CD4-positive, alpha-beta memory T cell (primary cell): ENCODE results near the gene MBTPS1. TPM values are rescaled to one million over a fixed set of nuclear protein-coding genes. Genes with fewer than 3 reads are reported as not detected.

Experiments
- CTCF ChIA-PET: fragments of 350-600 bp; sonication (Branson Sonifier 250); formaldehyde crosslinking; loops from one replicate; lab custom pipeline; 2021; ENCODE audit warnings: inconsistent platforms; ENCODE audit not compliant: partially characterized antibody; lab: Charles Lee
- POLR2A ChIA-PET: fragments of 350-600 bp; sonication (Branson Sonifier 250); formaldehyde crosslinking; loops from one replicate; lab custom pipeline; 2021; ENCODE audit not compliant: partially characterized antibody; lab: Charles Lee
- DNase-seq, 5 donors: peaks; one replicate each; pipeline versions ENCODE4 v3.0.0 to v3.0.0-alpha.2; 2020 to 2022; ENCODE audit warnings: mixed read lengths in 1 of 5
- H3K27ac ChIP-seq: one replicate; pipeline ENCODE4 v1.7.0; 2013; ENCODE audit warnings: low read depth, low read length
- H3K27me3 ChIP-seq: 2 replicates; pipeline ENCODE4 v1.7.0; 2013; ENCODE audit warnings: mild to moderate bottlenecking, low read length, moderate library complexity; ENCODE audit not compliant: insufficient read depth
- H3K36me3 ChIP-seq: 2 replicates; pipeline ENCODE4 v1.7.0; 2013; ENCODE audit warnings: mild to moderate bottlenecking, low read length, moderate library complexity; ENCODE audit not compliant: insufficient read depth
- H3K4me1 ChIP-seq: 2 replicates; pipeline ENCODE4 v1.7.0; 2013; ENCODE audit warnings: mild to moderate bottlenecking, low read length, moderate library complexity; ENCODE audit not compliant: insufficient read depth
- H3K4me3 ChIP-seq, 2 donors: one replicate each; pipeline ENCODE4 v1.7.0; 2013; ENCODE audit warnings: low read length in 2 of 2, mild to moderate bottlenecking in 1 of 2
- H3K9me3 ChIP-seq, 2 donors: one replicate each; pipeline ENCODE4 v1.7.0; 2013; ENCODE audit warnings: low read length in 2 of 2, control low read depth in 1 of 2; ENCODE audit not compliant: control insufficient read depth in 1 of 2
- H3K27ac Mint-ChIP-seq, 7 donors: one replicate each; pipeline ENCODE4 v1.8.0; 2020 to 2021; ENCODE audit warnings: mixed read lengths in 7 of 7, mild to moderate bottlenecking in 6 of 7, inconsistent platforms in 3 of 7, moderate library complexity in 3 of 7
- H3K27me3 Mint-ChIP-seq, 2 donors: one replicate each; pipeline ENCODE4 v1.8.0; 2020 to 2021; ENCODE audit warnings: mixed read lengths in 2 of 2
- H3K36me3 Mint-ChIP-seq, 2 donors: one replicate each; pipeline ENCODE4 v1.8.0; 2020 to 2021; ENCODE audit warnings: mixed read lengths in 2 of 2, inconsistent platforms in 1 of 2, mild to moderate bottlenecking in 1 of 2
- H3K4me1 Mint-ChIP-seq, 4 donors: one replicate each; pipeline ENCODE4 v1.8.0; 2020 to 2021; ENCODE audit warnings: mixed read lengths in 4 of 4, mild to moderate bottlenecking in 1 of 4
- H3K4me3 Mint-ChIP-seq, 8 donors: one replicate each; pipeline ENCODE4 v1.8.0; 2020 to 2021; ENCODE audit warnings: mixed read lengths in 8 of 8, mild to moderate bottlenecking in 7 of 8, moderate library complexity in 6 of 8, inconsistent platforms in 3 of 8
- H3K9me3 Mint-ChIP-seq, 8 donors: one replicate each; pipeline ENCODE4 v1.8.0; 2020 to 2021; ENCODE audit warnings: mixed read lengths in 8 of 8, mild to moderate bottlenecking in 5 of 8, inconsistent platforms in 3 of 8, moderate library complexity in 1 of 8
- intact Hi-C: fragments of 100-400 bp; cut with micrococcal nuclease; formaldehyde crosslinking; loops from one replicate; pipeline ENCODE4 v1.15.1; 2023
- polyA plus RNA-seq, 2 donors: library from polyadenylated mRNA; unstranded; fragments of 300-500 nt; fragmentation: Illumina TruSeq; gene quantifications; one replicate each; pipeline ENCODE4 v1.2.3, GENCODE V29; 2021
- total RNA-seq, 2 experiments: library from RNA; stranded (reverse); gene quantifications; one replicate each; pipeline ENCODE4 v1.2.3, GENCODE V29; 2021

Gene MBTPS1
- total and polyA plus RNA-seq, 4 experiments from 2014 or later: 53.9 to 140 (median 99.1) TPM

DNA sequence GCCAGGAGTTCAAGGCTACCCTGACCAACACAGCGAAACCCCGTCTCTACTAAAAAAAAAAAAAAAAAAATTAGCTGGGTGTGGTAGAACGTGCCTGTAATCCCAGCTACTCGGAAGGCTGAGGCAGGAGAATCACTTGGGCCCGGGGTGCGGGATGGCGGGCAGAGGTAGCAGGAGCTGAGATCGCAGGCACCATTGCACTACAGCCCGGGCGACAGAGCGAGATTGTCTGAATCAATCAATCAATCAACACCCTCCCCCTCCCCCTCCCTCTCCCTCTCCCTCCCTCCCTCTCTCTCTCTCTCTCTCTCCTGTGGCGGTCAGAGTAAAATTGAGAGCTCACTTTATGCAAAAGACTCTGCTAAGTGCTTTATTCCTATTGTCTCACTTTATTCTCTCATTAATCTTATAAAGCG, 27.1 kb upstream of the MBTPS1 start:
- Mint-ChIP-seq H3K27ac (peak overlapping the region in 5 of 7 donors; percentile 89 to 95 (median 91)), H3K27me3 (peaks cover 3% of the 10 kb centered on the region in 2 donors), H3K36me3 (peaks cover 0 to 7% of the 10 kb centered on the region in 2 donors), H3K4me3 (peak overlapping the region; percentile 92 to 98 (median 94)), H3K9me3 (no peaks in the 10 kb centered on the region), H3K4me1 (peaks cover 9 to 30% (median 18%) of the 10 kb centered on the region in 4 donors)
- Histone ChIP-seq H3K27me3 (no peaks in the 10 kb centered on the region), H3K4me3 (peak overlapping the region; percentile 61 to 78), H3K4me1 (peaks cover 13% of the 10 kb centered on the region), H3K36me3 (no peaks in the 10 kb centered on the region), H3K27ac (peak overlapping the region; percentile 65), H3K9me3 (no peaks in the 10 kb centered on the region)
- intact Hi-C loops: no loop called here
- ChIA-PET CTCF (interaction anchor here (0.7 to 1.6 kb wide), 3 partner anchors 27 to 57 kb away, joined by 3 to 4 read pairs (median 3); partner anchors contain the start of genes MBTPS1 and TAF1C), POLR2A (interaction anchor here (0.6 to 4.2 kb wide), 2 partner anchors 16 to 28 kb away, joined by 3 to 55 read pairs; partner anchors contain the start of gene MBTPS1)
- DNase-seq: no peak

GRCh38 chr16:84143081-84143480, 26.3 kb upstream of the MBTPS1 start:
- no peaks in the 10 kb centered on the region for H3K27me3 ChIP-seq
- ChIA-PET POLR2A (interaction anchor here (2.2 to 4.2 kb wide), 2 partner anchors 26 to 27 kb away, joined by 7 to 55 read pairs; partner anchors contain the start of gene MBTPS1), CTCF (interaction anchor here (1.1 kb wide), 1 partner anchor 26 kb away, joined by 3 read pairs; the partner anchor contains the start of gene MBTPS1)
- no peak overlapping the region for H3K27ac ChIP-seq
- Mint-ChIP-seq H3K36me3 (peaks cover 0 to 7% of the 10 kb centered on the region in 2 donors), H3K9me3 (no peaks in the 10 kb centered on the region), H3K27me3 (peaks cover 3% of the 10 kb centered on the region in 2 donors), H3K4me3 (peak overlapping the region; percentile 6 to 96 (median 72)), H3K4me1 (peaks cover 12 to 35% (median 22%) of the 10 kb centered on the region in 4 donors), H3K27ac (peak overlapping the region in 4 of 7 donors; percentile 4 to 57 (median 27))
- no peaks in the 10 kb centered on the region for H3K36me3 ChIP-seq
- intact Hi-C loops: no loop called here
- no peak overlapping the region for H3K4me3 ChIP-seq
- H3K4me1 ChIP-seq: peaks cover 13% of the 10 kb centered on the region
- H3K9me3 ChIP-seq: no peaks in the 10 kb centered on the region
- no peak for DNase-seq

DNA sequence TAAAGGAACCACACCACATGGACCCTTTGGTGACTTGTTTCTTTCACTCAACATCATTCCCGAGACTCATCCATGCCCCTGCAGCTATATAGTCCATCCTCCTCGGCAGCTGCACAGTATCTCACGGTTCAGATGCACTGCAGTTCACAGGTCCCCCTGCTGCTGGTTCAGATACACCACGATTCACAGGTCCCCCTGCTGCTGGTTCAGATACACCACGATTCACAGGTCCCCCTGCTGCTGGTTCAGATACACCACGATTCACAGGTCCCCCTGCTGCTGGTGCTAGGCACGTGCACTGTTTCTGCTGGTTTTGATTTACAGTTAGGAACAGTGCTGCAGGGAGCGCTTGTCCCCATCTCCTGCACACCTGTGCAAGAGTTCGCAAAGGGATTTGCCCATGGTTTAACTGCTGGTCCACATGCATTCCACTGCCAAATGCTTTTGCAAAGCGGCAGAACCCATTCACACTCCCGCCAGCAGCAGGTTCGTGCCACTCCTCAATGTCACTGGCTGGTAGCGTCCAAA, 24.5 kb upstream of the MBTPS1 start:
- Histone ChIP-seq H3K9me3 (no peaks in the 10 kb centered on the region), H3K4me3 (no peak overlapping the region), H3K27me3 (no peaks in the 10 kb centered on the region), H3K27ac (no peak overlapping the region), H3K4me1 (peaks cover 13% of the 10 kb centered on the region), H3K36me3 (no peaks in the 10 kb centered on the region)
- no peak overlapping the region for H3K27ac Mint-ChIP-seq
- H3K4me1 Mint-ChIP-seq: peaks cover 15 to 37% (median 23%) of the 10 kb centered on the region in 4 donors
- H3K36me3 Mint-ChIP-seq: peaks cover 0 to 7% of the 10 kb centered on the region in 2 donors
- H3K4me3 Mint-ChIP-seq: no peak overlapping the region
- H3K27me3 Mint-ChIP-seq: no peaks in the 10 kb centered on the region
- ChIA-PET POLR2A (interaction anchor here (2.2 kb wide), 1 partner anchor 24 kb away, joined by 7 read pairs; the partner anchor contains the start of gene MBTPS1), CTCF (interaction anchor here (1.0 to 1.5 kb wide), 3 partner anchors 24 to 57 kb away, joined by 3 to 4 read pairs (median 3); partner anchors contain the start of genes MBTPS1 and TAF1C)
- no peaks in the 10 kb centered on the region for H3K9me3 Mint-ChIP-seq
- intact Hi-C loops: no loop called here
- peak in 1 of 5 donors; percentile 5 for DNase-seq

DNA sequence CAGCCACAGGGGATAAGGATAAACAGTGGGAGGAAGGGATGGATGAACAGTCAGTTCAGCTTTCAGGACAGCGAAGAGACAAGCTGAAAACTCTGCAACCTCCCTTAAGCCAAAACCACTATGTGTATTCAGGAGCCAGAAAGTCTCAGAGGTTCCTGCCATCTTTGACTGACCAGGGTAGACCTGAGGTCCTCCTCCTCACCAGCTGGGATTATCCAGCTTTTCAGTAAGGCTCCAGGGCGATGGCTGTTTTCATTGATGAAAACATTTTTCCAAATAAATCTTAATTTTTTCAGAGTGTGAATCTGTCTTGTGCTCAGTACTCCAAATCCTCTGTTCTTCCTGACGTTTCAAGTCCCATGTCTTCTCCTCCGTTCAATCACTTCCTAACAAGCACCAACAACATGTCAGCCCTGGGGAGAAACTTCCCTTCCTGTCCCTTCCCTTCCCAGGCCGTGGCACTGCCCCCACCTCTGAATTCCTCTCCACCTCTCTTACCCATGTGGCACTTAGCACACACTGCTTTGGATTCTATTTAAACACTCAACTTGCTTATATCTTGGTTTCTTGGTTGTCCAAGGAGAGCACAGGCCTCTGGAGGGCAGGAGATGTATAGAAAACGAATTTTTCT, 23.0 kb upstream of the MBTPS1 start:
- ChIA-PET CTCF (no interaction called here), POLR2A (interaction anchor here (0.7 to 1.9 kb wide), 2 partner anchors 23 kb away, joined by 3 to 8 read pairs; partner anchors contain the start of gene MBTPS1)
- H3K27me3 ChIP-seq: no peaks in the 10 kb centered on the region
- H3K36me3 ChIP-seq: no peaks in the 10 kb centered on the region
- no peak for DNase-seq
- Mint-ChIP-seq H3K9me3 (no peaks in the 10 kb centered on the region), H3K27me3 (no peaks in the 10 kb centered on the region), H3K27ac (peak overlapping the region in 3 of 7 donors; percentile 25 to 76 (median 58)), H3K4me1 (peaks cover 17 to 37% (median 23%) of the 10 kb centered on the region in 4 donors), H3K4me3 (no peak overlapping the region), H3K36me3 (peaks cover 0 to 9% of the 10 kb centered on the region in 2 donors)
- H3K4me3 ChIP-seq: no peak overlapping the region
- H3K9me3 ChIP-seq: no peaks in the 10 kb centered on the region
- H3K4me1 ChIP-seq: peaks cover 9% of the 10 kb centered on the region
- H3K27ac ChIP-seq: no peak overlapping the region
- intact Hi-C loops: no loop called here

- no peaks in the 10 kb centered on the region for H3K9me3 ChIP-seq
- H3K36me3 ChIP-seq: no peaks in the 10 kb centered on the region
- H3K27me3 ChIP-seq: no peaks in the 10 kb centered on the region
- H3K4me3 ChIP-seq: no peak overlapping the region
- Mint-ChIP-seq H3K36me3 (peaks cover 0 to 4% of the 10 kb centered on the region in 2 donors), H3K27me3 (no peaks in the 10 kb centered on the region), H3K27ac (peak overlapping the region in 4 of 7 donors; percentile 6 to 25 (median 14)), H3K4me3 (peak overlapping the region in 1 of 8 donors; percentile 22), H3K4me1 (peaks cover 14 to 31% (median 18%) of the 10 kb centered on the region in 4 donors), H3K9me3 (no peaks in the 10 kb centered on the region)
- POLR2A ChIA-PET: interaction anchor here (1.9 kb wide), 1 partner anchor 22 kb away, joined by 8 read pairs; the partner anchor contains the start of gene MBTPS1
- H3K4me1 ChIP-seq: peaks cover 6% of the 10 kb centered on the region
- DNase-seq: no peak
- H3K27ac ChIP-seq: no peak overlapping the region
- intact Hi-C loops: no loop called here
- CTCF ChIA-PET: no interaction called here
Observed at GRCh38 chr16:84138824-84139627, 22.3 kb upstream of the MBTPS1 start.

DNA sequence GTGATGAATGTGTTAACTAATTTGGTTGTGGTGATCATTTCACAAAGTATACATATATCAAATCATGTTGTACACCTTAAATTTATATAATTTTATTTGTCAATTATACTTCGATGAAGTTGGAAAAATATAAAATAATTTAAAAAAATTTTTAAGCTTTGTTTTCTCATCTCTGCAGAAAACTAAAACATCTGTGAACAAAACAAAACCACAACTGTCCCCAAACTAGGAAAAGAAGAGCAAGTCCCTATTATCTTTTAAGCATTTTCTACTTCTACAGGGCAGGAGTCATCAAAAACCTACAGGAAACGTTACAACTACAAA, 21.7 kb upstream of the MBTPS1 start:
- peaks cover 0 to 4% of the 10 kb centered on the region in 2 donors for H3K36me3 Mint-ChIP-seq
- no peak overlapping the region for H3K4me3 Mint-ChIP-seq
- Histone ChIP-seq H3K36me3 (no peaks in the 10 kb centered on the region), H3K4me1 (peaks cover under 1% of the 10 kb centered on the region), H3K27ac (no peak overlapping the region), H3K9me3 (no peaks in the 10 kb centered on the region), H3K4me3 (no peak overlapping the region), H3K27me3 (no peaks in the 10 kb centered on the region)
- H3K4me1 Mint-ChIP-seq: peaks cover 12 to 26% (median 16%) of the 10 kb centered on the region in 4 donors
- POLR2A ChIA-PET: interaction anchor here (1.9 kb wide), 1 partner anchor 21 kb away, joined by 8 read pairs; the partner anchor contains the start of gene MBTPS1
- H3K27ac Mint-ChIP-seq: peak overlapping the region in 1 of 7 donors; percentile 19
- H3K9me3 Mint-ChIP-seq: no peaks in the 10 kb centered on the region
- DNase-seq: no peak
- intact Hi-C loops: no loop called here
- CTCF ChIA-PET: no interaction called here
- no peaks in the 10 kb centered on the region for H3K27me3 Mint-ChIP-seq
